Measurements from ENCODE around the gene TCEAL8.

Gene TCEAL8

GRCh38 chrX:103211012-103211715 lies 43.8 kb downstream of the TCEAL8 start:
- peak in 1 of 2 experiments; percentile 28 for DNase-seq (ENCODE audit: low read depth in 1 of 2, low spot score in 1 of 2)
- H3K4me3 ChIP-seq (replicated peaks; ENCODE audit: insufficient read depth, low read length) = no peak overlapping the region
- H3K27me3 ChIP-seq (ENCODE audit: insufficient read depth, poor library complexity, severe bottlenecking) = peaks cover 10% of the 10 kb centered on the region
- H3K27ac ChIP-seq (replicated peaks) = no peak overlapping the region
- TF ChIP-seq GABPA (IDR thresholded peaks at IDR 0.05; ENCODE audit: low read depth) (no peak), CTCF (IDR thresholded peaks at IDR 0.05; ENCODE audit: insufficient read depth, low read length) (peak; percentile 26)

- H3K27ac ChIP-seq (replicated peaks) = no peak overlapping the region
- TF ChIP-seq POLR2AphosphoS5 (IDR thresholded peaks at IDR 0.05; ENCODE audit: low read depth) (no peak), REST (IDR thresholded peaks at IDR 0.05; ENCODE audit: insufficient replicate concordance, low read depth) (no peak), SPI1 (IDR thresholded peaks at IDR 0.05; ENCODE audit: borderline replicate concordance, low read depth) (no peak), GABPA (IDR thresholded peaks at IDR 0.05; ENCODE audit: low read depth) (no peak), CTCF (IDR thresholded peaks at IDR 0.05; ENCODE audit: insufficient read depth, low read length) (no peak)
- H3K27me3 ChIP-seq (ENCODE audit: insufficient read depth, poor library complexity, severe bottlenecking) = peaks cover 5% of the 10 kb centered on the region
- no peak for DNase-seq (ENCODE audit: low read depth in 1 of 2, low spot score in 1 of 2)
- no peak overlapping the region for H3K4me3 ChIP-seq (replicated peaks; ENCODE audit: insufficient read depth, low read length)
Observed at GRCh38 chrX:103210056-103210455, 44.9 kb downstream of the TCEAL8 start.

Measured in HL-60 (cell line).